ENCODE data around the gene ESYT2.
A peak's percentile ranks its signal among the peaks of the same experiment; 100 is the strongest.

The ESYT2 gene

GRCh38 chr7:158791107-158791506, 38.2 kb downstream of the ESYT2 start:
- ChIA-PET POLR2A (no interaction called here), CTCF (no interaction called here)
- no peak overlapping the region for H3K4me3 ChIP-seq (ENCODE audit: low read depth, low read length)
- TF ChIP-seq CTCF (IDR thresholded peaks at IDR 0.05; ENCODE audit: insufficient read depth, low read length, missing control alignments), result no peak
- no peak for DNase-seq (ENCODE audit: low read depth, low spot score)

GRCh38 chr7:158789842-158790241, 39.5 kb downstream of the ESYT2 start:
- H3K4me3 ChIP-seq (ENCODE audit: low read depth, low read length), result no peak overlapping the region
- ChIA-PET POLR2A (no interaction called here), CTCF (no interaction called here)
- no peak for TF ChIP-seq CTCF (IDR thresholded peaks at IDR 0.05; ENCODE audit: insufficient read depth, low read length, missing control alignments)
- DNase-seq (ENCODE audit: low read depth, low spot score), result no peak

GRCh38 chr7:158786898-158787297, 42.4 kb downstream of the ESYT2 start:
- TF ChIP-seq CTCF (IDR thresholded peaks at IDR 0.05; ENCODE audit: insufficient read depth, low read length, missing control alignments), result no peak
- DNase-seq (ENCODE audit: low read depth, low spot score), result no peak
- no peak overlapping the region for H3K4me3 ChIP-seq (ENCODE audit: low read depth, low read length)
- ChIA-PET CTCF (interaction anchor here (0.6 to 1.6 kb wide), 4 partner anchors 12 to 29 kb away, joined by 3 to 4 read pairs (median 4); no protein-coding TSS in a partner anchor), POLR2A (no interaction called here)

GRCh38 chr7:158784270-158784669, 45.0 kb downstream of the ESYT2 start:
- POLR2A ChIA-PET, result no interaction called here
- CTCF ChIA-PET, result interaction anchor here (1.4 kb wide), 2 partner anchors 80 to 192 kb away, joined by 3 to 4 read pairs; no protein-coding TSS in a partner anchor
- no peak overlapping the region for H3K4me3 ChIP-seq (ENCODE audit: low read depth, low read length)
- TF ChIP-seq CTCF (IDR thresholded peaks at IDR 0.05; ENCODE audit: insufficient read depth, low read length, missing control alignments), result no peak
- no peak for DNase-seq (ENCODE audit: low read depth, low spot score)

- ChIA-PET CTCF (interaction anchor here (1.2 to 1.4 kb wide), 5 partner anchors 10 to 193 kb away, joined by 3 to 5 read pairs (median 3); no protein-coding TSS in a partner anchor), POLR2A (no interaction called here)
- no peak for DNase-seq (ENCODE audit: low read depth, low spot score)
- TF ChIP-seq CTCF (IDR thresholded peaks at IDR 0.05; ENCODE audit: insufficient read depth, low read length, missing control alignments), result no peak
- no peak overlapping the region for H3K4me3 ChIP-seq (ENCODE audit: low read depth, low read length)
Observed at GRCh38 chr7:158783595-158783994, 45.7 kb downstream of the ESYT2 start.

- POLR2A ChIA-PET, result no interaction called here
- no peak overlapping the region for H3K4me3 ChIP-seq (ENCODE audit: low read depth, low read length)
- DNase-seq (ENCODE audit: low read depth, low spot score), result no peak
- peak; percentile 17 for TF ChIP-seq CTCF (IDR thresholded peaks at IDR 0.05; ENCODE audit: insufficient read depth, low read length, missing control alignments)
- CTCF ChIA-PET, result interaction anchor here (1.2 to 1.4 kb wide), 5 partner anchors 11 to 193 kb away, joined by 3 to 5 read pairs (median 3); no protein-coding TSS in a partner anchor
Observed at GRCh38 chr7:158782761-158783401, 46.4 kb downstream of the ESYT2 start.
